Upper lobe of left lung (tissue), 4 donors: Measurements from ENCODE around the gene MBIP.

Experiments
- CTCF ChIP-seq, 6 experiments: fragments of 450-650 bp in 4 of 6; fragments of 200-600 bp in 2 of 6; sonication (generic) in 2 of 6; IDR thresholded peaks; one replicate each; pipeline ENCODE4 v1.5.1; 2016 to 2019; ENCODE audit warnings: antibody characterized with exemption in 6 of 6
- POLR2A ChIP-seq, 4 donors: fragments of 450-650 bp; IDR thresholded peaks; one replicate each; pipeline ENCODE4 v1.5.1; 2016 to 2017; ENCODE audit warnings: antibody characterized with exemption in 4 of 4, mild to moderate bottlenecking in 2 of 4
- POLR2AphosphoS5 ChIP-seq, 2 donors: sonication (generic); formaldehyde crosslinking; IDR thresholded peaks; one replicate each; pipeline ENCODE4 v1.5.1; 2017; ENCODE audit warnings: antibody characterized with exemption in 2 of 2

GRCh38 chr14:36333119-36333518 lies 12.7 kb upstream of the MBIP start:
- TF ChIP-seq CTCF (IDR thresholded peaks at IDR 0.05) (no peak), POLR2AphosphoS5 (IDR thresholded peaks at IDR 0.05) (no peak), POLR2A (IDR thresholded peaks at IDR 0.05) (no peak)
